IPS-20b (cell line): ENCODE results near the gene VPS41.

Experiments
- H3K27ac ChIP-seq: one replicate; pipeline ENCODE4 v1.5.1; 2013; ENCODE audit warnings: low read length
- H3K27me3 ChIP-seq: 2 replicates; pipeline ENCODE4 v1.6.1; 2013; ENCODE audit warnings: mild to moderate bottlenecking, low read length, inconsistent platforms; ENCODE audit not compliant: insufficient read depth
- H3K36me3 ChIP-seq: 2 replicates; pipeline ENCODE4 v1.6.1; 2013; ENCODE audit warnings: low read depth, mild to moderate bottlenecking, inconsistent platforms, low read length, moderate library complexity; ENCODE audit not compliant: insufficient read depth
- H3K4me1 ChIP-seq: 2 replicates; pipeline ENCODE4 v1.6.1; 2013; ENCODE audit warnings: mild to moderate bottlenecking, control low read depth, inconsistent platforms, low read length, moderate library complexity; ENCODE audit not compliant: insufficient read depth
- H3K4me3 ChIP-seq: 2 replicates; pipeline ENCODE4 v1.5.1; 2013; ENCODE audit warnings: mild to moderate bottlenecking, low read length, inconsistent platforms
- H3K9ac ChIP-seq: 2 replicates; pipeline ENCODE4 v1.6.1; 2013; ENCODE audit warnings: low read depth, mild to moderate bottlenecking, inconsistent platforms, low read length, moderate library complexity
- H3K9me3 ChIP-seq: 2 replicates; pipeline ENCODE4 v1.6.1; 2013; ENCODE audit warnings: mild to moderate bottlenecking, low read depth, low read length, inconsistent platforms; ENCODE audit not compliant: insufficient read depth

VPS41 gene

GRCh38 chr7:38905056-38905759, 3.8 kb downstream of the VPS41 start:
- H3K36me3 ChIP-seq, result no peaks in the 10 kb centered on the region
- no peaks in the 10 kb centered on the region for H3K9me3 ChIP-seq
- H3K27me3 ChIP-seq, result no peaks in the 10 kb centered on the region
- peaks cover 6% of the 10 kb centered on the region; the same call in 1 of the 2 replicates for H3K4me1 ChIP-seq
- H3K9ac ChIP-seq, result no peak overlapping the region
- H3K4me3 ChIP-seq, result no peak overlapping the region
- no peak overlapping the region for H3K27ac ChIP-seq

GRCh38 chr7:38903057-38903456, 5.9 kb downstream of the VPS41 start:
- Histone ChIP-seq H3K27me3 (no peaks in the 10 kb centered on the region), H3K9ac (no peak overlapping the region), H3K27ac (no peak overlapping the region), H3K9me3 (no peaks in the 10 kb centered on the region), H3K4me3 (no peak overlapping the region), H3K4me1 (peaks cover 6% of the 10 kb centered on the region; the same call in 1 of the 2 replicates), H3K36me3 (no peaks in the 10 kb centered on the region)

GRCh38 chr7:38902449-38902848, 6.5 kb downstream of the VPS41 start:
- 0 out of 2 replicates have a peak, but pooled peaks cover 4% of the 10 kb centered on the region for H3K36me3 ChIP-seq
- no peak overlapping the region for H3K9ac ChIP-seq
- no peak overlapping the region for H3K27ac ChIP-seq
- H3K27me3 ChIP-seq, result no peaks in the 10 kb centered on the region
- H3K4me1 ChIP-seq, result peaks cover 6% of the 10 kb centered on the region; the same call in 1 of the 2 replicates
- H3K4me3 ChIP-seq, result no peak overlapping the region
- no peaks in the 10 kb centered on the region for H3K9me3 ChIP-seq

GRCh38 chr7:38893061-38893460, 15.9 kb downstream of the VPS41 start:
- Histone ChIP-seq H3K4me3 (no peak overlapping the region), H3K9me3 (no peaks in the 10 kb centered on the region), H3K27me3 (no peaks in the 10 kb centered on the region), H3K27ac (no peak overlapping the region), H3K36me3 (peaks cover 13% of the 10 kb centered on the region; the same call in 1 of the 2 replicates), H3K4me1 (no peaks in the 10 kb centered on the region), H3K9ac (no peak overlapping the region)

- H3K27me3 ChIP-seq, result no peaks in the 10 kb centered on the region
- H3K36me3 ChIP-seq, result no peaks in the 10 kb centered on the region
- no peak overlapping the region for H3K9ac ChIP-seq
- no peaks in the 10 kb centered on the region for H3K9me3 ChIP-seq
- H3K4me1 ChIP-seq, result no peaks in the 10 kb centered on the region
- no peak overlapping the region for H3K4me3 ChIP-seq
- H3K27ac ChIP-seq, result no peak overlapping the region
Measured at GRCh38 chr7:38890597-38890996, 18.4 kb downstream of the VPS41 start.

- Histone ChIP-seq H3K4me1 (no peaks in the 10 kb centered on the region), H3K27me3 (no peaks in the 10 kb centered on the region), H3K4me3 (no peak overlapping the region), H3K9ac (no peak overlapping the region), H3K9me3 (no peaks in the 10 kb centered on the region), H3K27ac (no peak overlapping the region), H3K36me3 (no peaks in the 10 kb centered on the region)
Measured at GRCh38 chr7:38889872-38890432, 19.0 kb downstream of the VPS41 start.

- Histone ChIP-seq H3K36me3 (no peaks in the 10 kb centered on the region), H3K4me3 (no peak overlapping the region), H3K9me3 (no peaks in the 10 kb centered on the region), H3K27ac (no peak overlapping the region), H3K27me3 (no peaks in the 10 kb centered on the region), H3K9ac (no peak overlapping the region), H3K4me1 (no peaks in the 10 kb centered on the region)
Measured at GRCh38 chr7:38889079-38889478, 19.9 kb downstream of the VPS41 start.

GRCh38 chr7:38886265-38886664, 22.7 kb downstream of the VPS41 start:
- H3K9ac ChIP-seq, result no peak overlapping the region
- H3K36me3 ChIP-seq, result no peaks in the 10 kb centered on the region
- no peak overlapping the region for H3K4me3 ChIP-seq
- no peak overlapping the region for H3K27ac ChIP-seq
- H3K27me3 ChIP-seq, result no peaks in the 10 kb centered on the region
- no peaks in the 10 kb centered on the region for H3K9me3 ChIP-seq
- no peaks in the 10 kb centered on the region for H3K4me1 ChIP-seq

- no peaks in the 10 kb centered on the region for H3K9me3 ChIP-seq
- no peaks in the 10 kb centered on the region for H3K4me1 ChIP-seq
- H3K27me3 ChIP-seq, result no peaks in the 10 kb centered on the region
- H3K36me3 ChIP-seq, result no peaks in the 10 kb centered on the region
- H3K9ac ChIP-seq, result no peak overlapping the region
- H3K4me3 ChIP-seq, result no peak overlapping the region
- H3K27ac ChIP-seq, result no peak overlapping the region
Measured at GRCh38 chr7:38883706-38884105, 25.3 kb downstream of the VPS41 start.

- no peaks in the 10 kb centered on the region for H3K9me3 ChIP-seq
- no peaks in the 10 kb centered on the region for H3K36me3 ChIP-seq
- H3K4me3 ChIP-seq, result no peak overlapping the region
- no peaks in the 10 kb centered on the region for H3K27me3 ChIP-seq
- H3K9ac ChIP-seq, result no peak overlapping the region
- no peak overlapping the region for H3K27ac ChIP-seq
- H3K4me1 ChIP-seq, result peaks cover under 1% of the 10 kb centered on the region; the same call in 1 of the 2 replicates
Measured at GRCh38 chr7:38881947-38882684, 26.9 kb downstream of the VPS41 start.

GRCh38 chr7:38881015-38881414, 28.0 kb downstream of the VPS41 start:
- Histone ChIP-seq H3K9ac (no peak overlapping the region), H3K27ac (no peak overlapping the region), H3K36me3 (no peaks in the 10 kb centered on the region), H3K4me3 (no peak overlapping the region), H3K27me3 (no peaks in the 10 kb centered on the region), H3K9me3 (no peaks in the 10 kb centered on the region), H3K4me1 (peaks cover 4% of the 10 kb centered on the region; the same call in 1 of the 2 replicates)

GRCh38 chr7:38880454-38880853, 28.5 kb downstream of the VPS41 start:
- H3K4me1 ChIP-seq, result peaks cover 4% of the 10 kb centered on the region; the same call in 1 of the 2 replicates
- no peaks in the 10 kb centered on the region for H3K36me3 ChIP-seq
- H3K4me3 ChIP-seq, result no peak overlapping the region
- no peaks in the 10 kb centered on the region for H3K9me3 ChIP-seq
- no peak overlapping the region for H3K9ac ChIP-seq
- H3K27me3 ChIP-seq, result no peaks in the 10 kb centered on the region
- no peak overlapping the region for H3K27ac ChIP-seq
